ENCODE results near the gene ETS2. TPM values are rescaled to one million over a fixed set of nuclear protein-coding genes. Genes with fewer than 3 reads are reported as not detected.
"Not testable (repeated sequence)": the region's sequence is repeated elsewhere in the genome, so short reads cannot be mapped to it uniquely, and the experiment has no call there.

ETS2 gene
- total RNA-seq, 1 donor from 2014 or later, result 102 TPM

DNA sequence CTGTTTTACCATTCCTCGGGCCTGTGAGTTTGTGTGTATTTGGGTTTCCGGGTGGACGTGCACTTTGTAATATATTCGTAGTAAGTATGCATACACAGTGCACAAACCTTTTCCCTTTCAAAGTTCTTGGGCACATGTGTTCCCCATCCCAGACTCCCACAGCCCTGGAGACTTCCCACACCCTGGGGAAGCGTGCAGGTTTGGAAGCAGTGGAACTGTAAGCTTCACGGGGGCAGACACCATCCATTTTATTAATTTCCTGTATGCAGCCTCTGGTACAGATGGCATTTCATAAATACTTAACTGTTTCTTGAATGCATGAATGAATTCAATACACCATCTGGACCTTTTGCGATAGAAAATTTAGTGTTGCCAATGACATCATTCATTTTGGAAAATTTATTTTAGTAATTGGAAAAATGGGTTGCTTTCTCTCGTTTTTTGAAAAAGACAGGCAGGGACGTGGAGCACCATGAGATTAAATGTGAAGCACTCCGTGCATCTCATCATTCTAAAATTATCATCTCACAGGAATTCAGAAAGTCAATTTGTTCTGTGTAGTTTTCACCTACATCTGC, 10.8 kb downstream of the ETS2 start:
- no peak for DNase-seq (ENCODE audit: extremely low read depth, low read depth, low spot score)

DNA sequence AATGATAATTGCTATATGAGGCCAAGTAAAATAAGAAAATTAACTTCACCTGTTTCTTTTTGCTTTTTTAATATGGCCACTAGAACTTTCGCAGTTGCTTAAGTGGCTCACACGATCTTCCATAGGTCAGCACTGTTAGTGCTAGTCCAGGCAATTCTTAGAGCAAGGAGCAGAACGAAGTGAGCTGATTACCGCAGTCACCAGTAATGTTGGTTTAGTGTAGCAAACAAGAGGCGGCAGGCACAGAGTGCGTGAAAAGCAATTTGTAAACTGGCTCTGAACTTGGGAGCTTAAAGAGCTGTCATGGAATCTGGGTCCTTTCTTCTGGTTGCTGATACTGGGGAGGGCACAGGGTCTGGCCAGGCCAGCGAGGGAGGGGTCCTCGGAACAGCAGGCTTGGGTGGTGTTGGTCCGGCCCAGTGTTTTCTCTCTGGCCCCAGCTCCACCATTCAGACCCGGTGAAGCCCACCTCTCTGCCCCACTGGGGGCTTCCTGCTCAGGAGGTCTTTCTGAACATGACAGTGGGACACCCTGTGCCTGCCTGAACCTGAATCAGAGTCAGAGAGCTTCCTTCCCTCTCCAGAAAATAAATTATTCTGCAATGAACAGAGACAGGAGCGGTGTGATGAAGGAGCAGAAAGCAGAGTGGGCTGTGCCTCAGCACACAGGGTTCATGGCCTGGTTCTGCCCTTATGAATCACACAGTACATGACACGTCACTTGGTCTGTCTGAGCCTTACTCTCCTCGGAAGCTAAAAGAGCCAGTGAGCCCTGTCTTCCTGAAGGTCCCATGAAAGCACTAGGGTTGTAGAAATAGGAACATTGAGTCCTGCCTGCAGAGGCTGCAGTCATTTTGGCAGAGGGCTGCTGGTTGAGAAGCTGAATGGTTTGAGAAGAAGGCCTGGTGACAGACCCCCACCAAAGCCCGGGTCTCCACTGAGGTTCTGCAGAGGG, 11.9 kb downstream of the ETS2 start:
- DNase-seq (ENCODE audit: extremely low read depth, low read depth, low spot score), result no peak

DNA sequence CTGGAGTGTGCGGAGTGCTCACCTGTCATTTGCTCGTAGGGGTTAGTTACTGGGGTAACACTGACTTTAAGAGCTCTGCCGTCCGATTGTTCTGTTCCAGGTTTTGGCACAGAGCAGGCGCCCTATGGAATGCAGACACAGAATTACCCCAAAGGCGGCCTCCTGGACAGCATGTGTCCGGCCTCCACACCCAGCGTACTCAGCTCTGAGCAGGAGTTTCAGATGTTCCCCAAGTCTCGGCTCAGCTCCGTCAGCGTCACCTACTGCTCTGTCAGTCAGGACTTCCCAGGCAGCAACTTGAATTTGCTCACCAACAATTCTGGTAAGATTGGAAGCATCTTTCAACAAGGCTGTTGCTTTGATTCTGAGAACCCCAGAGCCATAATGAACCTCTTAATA, 12.6 kb downstream of the ETS2 start:
- DNase-seq (ENCODE audit: extremely low read depth, low read depth, low spot score), result no peak

DNA sequence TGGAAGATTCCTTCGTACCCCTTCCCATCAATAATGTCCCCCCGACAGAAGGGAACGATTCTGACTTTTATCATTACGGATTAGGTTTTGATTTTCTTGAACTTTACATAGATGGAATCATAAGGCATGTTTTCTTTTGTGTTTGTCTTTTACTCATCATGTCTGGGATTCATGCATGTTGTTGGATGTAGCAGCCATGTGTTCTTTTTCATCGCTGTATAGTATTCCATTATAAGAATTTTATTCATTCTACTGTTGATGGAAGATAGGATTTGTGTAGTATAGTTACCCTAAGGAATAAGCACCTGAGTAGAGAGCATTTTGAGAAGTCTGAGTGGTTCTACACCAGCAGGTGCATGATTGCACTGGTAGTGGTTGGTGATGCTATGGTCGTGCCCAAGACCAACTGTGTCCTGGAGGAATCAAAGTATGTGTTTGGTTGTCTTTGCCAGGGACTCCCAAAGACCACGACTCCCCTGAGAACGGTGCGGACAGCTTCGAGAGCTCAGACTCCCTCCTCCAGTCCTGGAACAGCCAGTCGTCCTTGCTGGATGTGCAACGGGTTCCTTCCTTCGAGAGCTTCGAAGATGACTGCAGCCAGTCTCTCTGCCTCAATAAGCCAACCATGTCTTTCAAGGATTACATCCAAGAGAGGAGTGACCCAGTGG, 13.5 kb downstream of the ETS2 start:
- no peak for DNase-seq (ENCODE audit: extremely low read depth, low read depth, low spot score)

DNA sequence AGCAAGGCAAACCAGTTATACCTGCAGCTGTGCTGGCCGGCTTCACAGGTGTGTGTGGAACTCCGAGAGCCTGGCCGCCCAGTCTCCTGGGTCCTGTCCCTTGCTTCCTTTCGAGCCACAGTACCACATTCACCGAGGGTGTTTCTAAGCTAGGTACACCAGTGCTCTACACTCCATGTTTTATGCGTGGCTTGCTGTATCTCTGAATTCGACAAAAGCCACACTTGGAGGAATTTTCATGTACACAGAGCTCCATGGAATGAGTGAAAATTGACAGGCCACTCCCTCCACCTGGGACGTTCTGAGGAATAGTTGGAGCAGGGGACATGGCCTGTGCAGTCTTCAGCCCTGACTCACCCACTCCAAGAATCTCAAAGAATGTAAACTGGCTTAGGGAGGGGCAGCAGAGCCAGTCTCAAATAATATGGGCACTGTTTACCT, 14.0 kb downstream of the ETS2 start:
- DNase-seq (ENCODE audit: extremely low read depth, low read depth, low spot score), result no peak

DNA sequence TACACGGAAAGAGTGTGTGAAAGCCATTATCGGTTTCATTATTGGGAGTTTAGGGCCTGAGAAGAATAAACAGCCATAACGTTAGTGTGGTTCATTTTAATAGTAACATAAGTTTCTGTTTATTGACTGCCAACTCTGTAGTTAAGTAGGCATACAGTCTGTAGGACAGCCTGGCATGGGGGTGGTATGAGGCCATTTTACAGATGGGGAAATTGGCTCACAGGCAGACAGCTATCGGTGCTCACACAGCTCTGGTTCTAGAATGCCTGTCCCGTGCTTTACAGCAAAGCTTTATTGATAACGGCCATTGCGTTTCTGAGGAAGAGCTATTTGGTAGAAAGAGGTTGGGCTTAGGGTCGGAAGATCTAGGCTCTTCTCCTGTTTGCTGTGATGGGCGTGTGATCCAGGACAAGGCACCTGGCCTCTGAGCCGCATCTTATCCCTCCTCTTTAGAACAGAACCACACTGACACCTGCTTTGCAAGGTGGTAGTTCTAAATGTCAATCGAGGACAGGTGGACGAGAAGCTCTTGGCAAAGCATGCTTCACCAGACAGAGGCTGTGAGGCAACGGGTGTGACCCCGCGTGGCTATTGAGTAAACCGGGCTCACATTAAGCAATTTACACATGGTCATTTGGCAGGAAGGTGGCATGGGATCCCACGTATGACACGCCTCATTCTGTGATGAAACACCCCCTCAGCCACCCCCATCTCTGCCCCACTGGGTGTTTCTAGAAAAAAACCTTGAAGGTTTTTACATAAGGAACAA, 14.9 kb downstream of the ETS2 start:
- DNase-seq (ENCODE audit: extremely low read depth, low read depth, low spot score), result no peak

DNA sequence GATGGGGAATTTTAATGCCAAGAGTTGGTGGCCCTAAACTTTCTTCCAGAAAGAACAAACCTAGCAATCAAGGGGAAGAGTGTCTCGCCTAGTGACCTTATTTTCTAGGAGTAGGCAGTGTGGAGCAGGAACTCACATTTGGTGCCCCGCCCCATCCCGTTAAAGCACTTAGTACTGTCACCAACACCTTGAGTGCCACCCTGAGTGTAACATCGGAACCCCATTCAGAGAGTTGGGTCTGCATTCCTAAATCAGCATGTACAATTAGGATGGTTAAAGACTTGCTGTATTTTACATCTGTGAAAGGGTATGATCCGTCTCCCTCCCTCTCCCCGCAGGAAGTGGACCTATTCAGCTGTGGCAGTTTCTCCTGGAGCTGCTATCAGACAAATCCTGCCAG, 15.5 kb downstream of the ETS2 start:
- no peak for DNase-seq (ENCODE audit: extremely low read depth, low read depth, low spot score)

DNA sequence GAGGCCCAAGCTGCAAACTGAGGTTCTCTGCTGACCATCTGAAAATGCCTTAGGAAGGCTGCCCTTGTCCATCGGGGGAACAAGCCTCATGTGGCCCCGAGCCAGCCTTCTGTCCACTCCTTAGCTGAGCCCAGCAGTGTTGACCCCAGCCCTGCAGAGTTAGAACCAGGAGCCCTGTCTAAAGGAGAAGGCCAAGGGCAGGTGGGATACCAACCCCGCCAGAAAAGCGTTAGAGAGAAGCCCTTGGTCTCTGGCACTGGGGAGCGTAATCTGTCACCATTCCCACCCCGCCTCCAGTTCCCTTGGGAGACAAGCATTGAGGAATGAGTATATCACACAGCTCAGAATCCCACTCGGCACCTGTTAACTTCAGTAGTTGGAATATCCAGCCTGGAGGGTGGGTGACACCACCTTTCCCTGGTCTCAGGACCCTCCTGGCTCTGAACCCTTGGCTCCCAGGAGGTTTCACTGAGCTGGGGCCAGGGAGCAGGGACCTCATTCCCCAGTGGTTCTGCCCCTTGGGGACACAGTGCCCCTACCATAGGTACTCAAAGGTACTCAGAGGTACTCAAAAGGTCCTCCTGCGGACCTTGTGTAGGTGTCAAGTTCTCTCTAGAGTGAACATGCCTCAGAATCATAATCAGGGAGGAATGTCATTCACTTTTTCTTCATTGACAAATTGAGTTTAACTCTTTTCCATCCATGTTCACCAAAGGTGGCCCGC, 16.4 kb downstream of the ETS2 start:
- no peak for DNase-seq (ENCODE audit: extremely low read depth, low read depth, low spot score)

DNA sequence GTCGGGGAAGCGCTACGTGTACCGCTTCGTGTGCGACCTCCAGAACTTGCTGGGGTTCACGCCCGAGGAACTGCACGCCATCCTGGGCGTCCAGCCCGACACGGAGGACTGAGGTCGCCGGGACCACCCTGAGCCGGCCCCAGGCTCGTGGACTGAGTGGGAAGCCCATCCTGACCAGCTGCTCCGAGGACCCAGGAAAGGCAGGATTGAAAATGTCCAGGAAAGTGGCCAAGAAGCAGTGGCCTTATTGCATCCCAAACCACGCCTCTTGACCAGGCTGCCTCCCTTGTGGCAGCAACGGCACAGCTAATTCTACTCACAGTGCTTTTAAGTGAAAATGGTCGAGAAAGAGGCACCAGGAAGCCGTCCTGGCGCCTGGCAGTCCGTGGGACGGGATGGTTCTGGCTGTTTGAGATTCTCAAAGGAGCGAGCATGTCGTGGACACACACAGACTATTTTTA, 17.1 kb downstream of the ETS2 start:
- DNase-seq (ENCODE audit: extremely low read depth, low read depth, low spot score), result no peak

DNA sequence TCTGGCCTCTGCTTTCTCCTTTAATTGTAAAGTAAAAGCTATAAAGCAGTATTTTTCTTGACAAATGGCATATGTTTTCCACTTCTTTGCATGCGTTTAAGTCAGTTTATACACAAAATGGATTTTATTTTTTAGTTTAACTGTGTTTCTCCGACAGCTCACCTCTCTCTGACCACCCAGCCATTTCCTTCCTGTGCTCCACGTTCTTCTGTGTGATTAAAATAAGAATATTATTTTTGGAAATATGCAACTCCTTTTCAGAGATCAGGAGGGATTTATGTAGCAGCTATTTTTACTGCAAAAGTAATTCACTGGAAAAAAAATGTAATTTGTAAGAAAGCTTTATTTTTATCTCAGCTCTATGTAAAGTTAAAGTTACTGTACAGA, 18.0 kb downstream of the ETS2 start:
- no peak for DNase-seq (ENCODE audit: extremely low read depth, low read depth, low spot score)

DNA sequence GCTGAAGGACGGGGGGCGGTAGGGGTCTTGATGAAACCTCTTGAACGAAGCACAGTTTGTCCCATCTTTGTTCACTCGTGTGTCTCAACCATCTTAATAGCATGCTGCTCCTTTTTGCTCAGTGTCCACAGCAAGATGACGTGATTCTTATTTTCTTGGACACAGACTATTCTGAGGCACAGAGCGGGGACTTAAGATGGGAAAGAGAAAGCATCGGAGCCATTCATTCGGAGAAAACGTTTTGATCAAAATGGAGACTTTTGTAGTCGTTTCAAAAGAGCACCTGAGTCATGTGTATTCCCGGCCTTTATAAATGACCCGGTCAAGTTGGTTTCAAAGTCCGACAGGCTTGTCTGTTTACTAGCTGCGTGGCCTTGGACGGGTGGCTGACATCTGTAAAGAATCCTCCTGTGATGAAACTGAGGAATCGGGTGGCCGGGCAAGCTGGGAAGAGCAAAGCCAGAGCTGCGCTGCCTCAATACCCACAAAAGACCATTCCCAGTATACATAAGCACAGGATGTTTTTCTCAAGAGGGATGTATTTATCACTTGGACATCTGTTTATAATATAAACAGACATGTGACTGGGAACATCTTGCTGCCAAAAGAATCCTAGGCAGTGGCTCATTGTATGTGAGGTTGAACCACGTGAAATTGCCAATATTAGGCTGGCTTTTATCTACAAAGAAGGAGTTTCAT, 18.5 kb downstream of the ETS2 start:
- no peak for DNase-seq (ENCODE audit: extremely low read depth, low read depth, low spot score)

DNA sequence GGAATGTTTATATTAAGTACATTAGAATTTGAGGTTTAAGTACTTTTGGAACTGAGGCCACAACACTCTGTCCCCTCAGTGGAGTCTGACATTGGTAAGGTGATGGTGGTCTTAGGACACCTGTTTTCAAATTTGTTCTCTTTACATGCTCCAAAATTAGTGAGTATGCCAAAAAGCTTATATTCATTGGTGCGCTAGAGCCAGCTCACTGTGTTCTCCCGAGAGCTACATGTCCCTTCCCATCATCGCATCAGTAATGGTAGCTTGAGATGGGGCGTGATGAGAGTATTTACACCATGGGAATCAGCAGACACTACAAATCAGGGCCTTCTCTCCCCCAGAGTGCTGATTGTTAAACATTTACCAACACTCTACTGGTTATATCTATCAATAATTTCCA, 19.5 kb downstream of the ETS2 start:
- no peak for DNase-seq (ENCODE audit: extremely low read depth, low read depth, low spot score)

DNA sequence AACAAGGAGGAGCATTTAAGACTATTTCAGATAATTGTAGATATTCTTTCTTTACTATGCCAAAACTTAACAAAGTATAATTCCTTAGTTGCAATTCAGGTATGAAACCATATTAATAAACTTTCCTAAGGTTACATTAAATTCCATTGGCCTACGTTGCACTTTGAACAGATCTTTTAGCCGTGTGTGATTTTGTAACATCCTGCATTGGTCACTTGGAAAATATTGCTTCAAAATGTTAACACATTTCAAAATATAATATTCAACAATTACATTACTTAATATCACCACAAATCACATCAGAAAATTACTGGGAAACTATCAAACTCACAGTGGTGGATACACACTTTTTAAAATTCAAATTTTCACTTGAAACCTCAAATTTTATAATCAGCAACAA, 20.2 kb downstream of the ETS2 start:
- no peak for DNase-seq (ENCODE audit: extremely low read depth, low read depth, low spot score)

DNA sequence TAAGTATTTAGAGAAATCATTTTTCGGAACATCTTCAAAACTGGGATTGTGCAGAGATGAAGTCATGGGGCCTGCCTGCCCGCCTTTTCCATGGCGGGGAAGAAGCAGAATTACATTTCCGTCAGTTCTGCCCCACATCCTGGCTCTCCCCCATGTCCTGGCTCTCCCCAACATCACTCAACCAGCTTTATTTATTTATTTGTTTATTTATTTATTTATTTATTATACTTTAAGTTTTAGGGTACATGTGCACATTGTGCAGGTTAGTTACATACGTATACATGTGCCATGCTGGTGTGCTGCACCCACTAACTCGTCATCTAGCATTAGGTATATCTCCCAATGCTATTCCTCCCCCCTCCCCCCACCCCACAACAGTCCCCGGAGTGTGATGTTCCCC, 22.4 kb downstream of the ETS2 start:
- not testable (repeated sequence) for DNase-seq (ENCODE audit: extremely low read depth, low read depth, low spot score)

DNA sequence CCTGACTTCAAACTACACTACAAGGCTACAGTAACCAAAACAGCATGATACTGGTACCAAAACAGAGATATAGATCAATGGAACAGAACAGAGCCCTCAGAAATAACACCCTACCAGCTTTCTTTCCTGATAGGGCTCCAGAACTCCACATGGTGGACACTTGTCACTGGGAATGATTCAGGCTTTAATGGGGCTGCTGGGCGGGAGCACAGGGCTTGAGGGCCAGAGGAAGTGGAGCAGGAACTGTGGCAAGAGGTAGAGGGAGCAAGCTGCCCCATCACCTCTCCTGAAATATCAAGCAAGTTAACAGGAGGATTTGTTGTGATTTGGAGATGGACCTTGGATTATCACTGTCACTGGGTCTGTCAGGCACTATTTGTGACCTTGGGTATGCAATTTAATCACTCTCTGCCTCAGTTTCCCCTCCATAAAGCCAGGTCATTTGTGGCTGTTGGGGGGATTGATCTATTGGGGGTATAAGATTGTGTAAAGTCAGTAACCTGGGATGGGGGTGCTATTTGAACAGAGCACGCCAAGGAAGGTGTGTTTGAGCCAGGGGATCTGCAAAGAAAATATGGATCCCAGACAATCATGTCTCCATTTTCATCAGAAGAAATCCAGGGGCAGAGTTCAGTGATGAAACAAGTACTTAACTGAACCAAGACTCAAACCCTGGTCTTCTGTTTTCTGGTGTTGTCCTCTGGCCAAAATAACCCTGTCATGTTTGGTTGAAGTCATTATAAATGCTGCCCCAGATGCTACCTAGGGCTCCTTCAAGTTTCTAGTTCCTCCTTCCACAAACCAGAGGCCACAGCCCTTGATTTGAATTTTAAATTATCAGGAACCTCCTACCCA, 25.2 kb downstream of the ETS2 start:
- DNase-seq (ENCODE audit: extremely low read depth, low read depth, low spot score), result no peak

DNA sequence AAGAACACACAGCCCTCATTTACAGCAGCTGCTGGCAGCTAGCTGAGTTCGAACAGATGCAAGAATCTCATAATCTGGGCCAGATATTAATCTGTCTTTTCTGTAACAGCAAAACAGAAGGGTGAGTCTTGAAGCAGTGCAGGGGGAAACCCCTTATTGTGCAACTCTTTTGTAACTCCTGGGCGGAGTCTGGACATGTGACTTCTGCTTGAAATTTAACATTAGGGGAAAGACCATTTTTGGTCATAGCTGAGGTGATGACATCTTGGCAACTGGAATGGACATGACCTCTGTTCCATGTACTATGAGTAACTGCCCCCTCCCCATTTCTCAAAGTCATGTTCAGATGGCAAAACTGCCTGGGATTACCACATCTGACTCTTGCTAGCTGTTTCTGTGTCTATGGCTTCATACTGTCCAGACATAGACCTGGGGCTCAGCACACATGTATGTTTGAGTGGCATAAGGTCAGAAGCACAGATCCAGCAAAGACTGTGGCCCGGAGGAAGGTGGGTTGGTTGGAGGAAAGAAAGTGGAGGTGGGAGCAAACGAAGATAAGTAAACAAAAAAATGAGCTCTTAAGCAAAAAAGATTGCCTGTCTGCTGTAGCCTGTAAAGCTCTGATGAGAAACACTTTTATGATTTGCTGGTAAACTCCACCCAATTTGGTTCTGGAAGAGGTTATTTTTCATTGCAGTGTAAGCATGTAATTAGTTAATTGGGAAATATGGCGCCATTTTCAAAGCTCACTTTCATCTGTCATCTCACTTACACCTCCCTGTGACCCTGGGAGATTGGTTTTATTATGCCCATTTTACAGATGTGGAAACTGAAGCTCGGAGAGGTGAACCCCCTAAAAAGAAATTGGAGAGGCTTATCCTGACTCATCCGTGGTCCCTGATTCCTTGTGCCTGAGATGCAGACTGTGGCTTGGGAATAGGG, 26.1 kb downstream of the ETS2 start:
- DNase-seq (ENCODE audit: extremely low read depth, low read depth, low spot score), result no peak

DNA sequence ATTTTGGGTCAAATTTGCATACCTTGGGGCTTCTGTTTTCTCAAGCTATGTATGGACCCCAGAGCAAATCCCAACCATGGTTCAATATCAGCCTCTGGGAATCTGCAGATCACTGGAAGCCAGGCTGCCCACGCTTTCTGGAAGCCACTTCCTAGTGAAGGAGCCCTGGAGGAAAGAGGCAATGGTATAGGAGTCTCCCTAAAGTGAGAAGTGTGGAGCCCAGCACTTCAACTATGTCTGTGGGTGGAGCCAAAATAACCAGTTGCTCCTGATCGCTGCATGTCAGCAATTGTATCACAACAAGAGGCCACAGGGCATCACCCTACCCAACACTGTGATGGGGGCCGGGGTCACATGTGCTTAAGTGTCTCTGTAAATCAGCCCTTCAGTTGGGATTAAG, 26.9 kb downstream of the ETS2 start:
- DNase-seq (ENCODE audit: extremely low read depth, low read depth, low spot score), result no peak

DNA sequence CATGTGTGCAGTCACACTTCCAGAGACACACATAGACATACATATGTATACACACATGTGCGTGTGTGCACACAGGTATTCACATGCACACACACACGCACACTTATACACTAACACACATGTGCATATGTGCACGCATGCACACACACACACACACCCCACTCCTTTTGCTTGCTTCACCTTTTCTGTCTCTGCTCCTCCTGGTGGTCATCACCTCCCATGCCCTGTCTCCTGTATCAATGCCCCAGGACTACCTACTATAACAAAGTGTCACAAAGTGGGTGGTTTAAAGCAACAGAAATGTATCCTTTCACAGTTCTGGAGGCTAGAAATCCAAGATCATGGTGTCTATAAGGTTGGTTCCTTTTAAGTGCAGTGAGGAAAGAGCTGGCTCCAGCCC, 27.4 kb downstream of the ETS2 start:
- no peak for DNase-seq (ENCODE audit: extremely low read depth, low read depth, low spot score)
